Right ventricle myocardium inferior (tissue), 1 donor: ENCODE data around the gene POTEE. TPM values are rescaled to one million over a fixed set of nuclear protein-coding genes. Genes with fewer than 3 reads are reported as not detected.
"Not testable (repeated sequence)": the region's sequence is repeated elsewhere in the genome, so short reads cannot be mapped to it uniquely, and the experiment has no call there.

Experiments
- ATAC-seq: fragments of 200-7000 bp; cut with Tn5 transposase; one replicate; pipeline ENCODE4 v1.9.1; 2020; ENCODE audit warnings: mild to moderate bottlenecking, moderate library complexity
- DNase-seq: peaks from one replicate; pipeline ENCODE4 v3.0.0; 2021; ENCODE audit errors: missing footprints
- intact Hi-C: fragments of 100-400 bp; cut with DNase I; formaldehyde crosslinking; loops from one replicate; pipeline ENCODE4 v1.11.0; 2022
- long read RNA-seq: library from polyadenylated mRNA; unstranded; transcript quantifications from one replicate; pipeline ENCODE4 v2.0.0, GENCODE V29; 2021
- total RNA-seq: library from RNA; stranded (reverse); fragmentation: NEBNext Ultra II Directional; extraction: Animal tissue kit (Norgen Biotek cat#: 25700); gene quantifications from one replicate; pipeline ENCODE4 v1.2.1, GENCODE V29; 2021
- donor health status: DM: no; HTN: yes; CAD: no; lungs with severe emphysema.

POTEE gene
- not detected for total RNA-seq
- long read RNA-seq, result 0 reads

- intact Hi-C loops, DNase-seq, ATAC-seq: not testable (repeated sequence)
Measured at GRCh38 chr2:131209030-131209772, at the start of gene POTEE. Gene POTEE, plus strand, starts transcription at chr2:131209536. Its CDS starts 8,867 bp downstream, at chr2:131218403.

GRCh38 chr2:131165562-131165961 lies 43.8 kb upstream of the POTEE start:
- ATAC-seq, intact Hi-C loops, DNase-seq: not testable (repeated sequence)

- intact Hi-C loops, result no loop called here
- ATAC-seq, result no peak
- no peak for DNase-seq
Measured at GRCh38 chr2:131168538-131168937, 40.8 kb upstream of the POTEE start.

- DNase-seq, ATAC-seq, intact Hi-C loops: not testable (repeated sequence)
Measured at GRCh38 chr2:131178050-131178449, 31.3 kb upstream of the POTEE start.

GRCh38 chr2:131178721-131179418 lies 30.5 kb upstream of the POTEE start:
- DNase-seq, intact Hi-C loops, ATAC-seq: not testable (repeated sequence)

- DNase-seq, intact Hi-C loops, ATAC-seq: not testable (repeated sequence)
Measured at GRCh38 chr2:131181451-131181850, 27.9 kb upstream of the POTEE start.

- DNase-seq, ATAC-seq, intact Hi-C loops: not testable (repeated sequence)
Measured at GRCh38 chr2:131193421-131193820, 15.9 kb upstream of the POTEE start.

GRCh38 chr2:131196186-131196585 lies 13.2 kb upstream of the POTEE start:
- DNase-seq, intact Hi-C loops, ATAC-seq: not testable (repeated sequence)

GRCh38 chr2:131201098-131201497 lies 8.2 kb upstream of the POTEE start:
- DNase-seq (no peak), ATAC-seq (no peak)
- intact Hi-C loops, result no loop called here

GRCh38 chr2:131207839-131208238 lies 1.5 kb upstream of the POTEE start:
- DNase-seq, intact Hi-C loops, ATAC-seq: not testable (repeated sequence)

GRCh38 chr2:131209773-131210104 lies 403 bp downstream of the POTEE start:
- DNase-seq, ATAC-seq, intact Hi-C loops: not testable (repeated sequence)

- intact Hi-C loops, DNase-seq, ATAC-seq: not testable (repeated sequence)
Measured at GRCh38 chr2:131210434-131211211, 1.3 kb downstream of the POTEE start.

GRCh38 chr2:131217238-131217986 lies 8.1 kb downstream of the POTEE start:
- ATAC-seq, DNase-seq, intact Hi-C loops: not testable (repeated sequence)

GRCh38 chr2:131235543-131236449 lies 26.5 kb downstream of the POTEE start:
- DNase-seq, intact Hi-C loops, ATAC-seq: not testable (repeated sequence)
